ENCODE results near the gene AFAP1.

GRCh38 chr4:7726665-7727413, 212.8 kb downstream of the AFAP1 start:
- TF ChIP-seq POLR2AphosphoS5 (IDR thresholded peaks at IDR 0.05; ENCODE audit: low read depth, low read length), result no peak
- TF ChIP-seq SIN3A (IDR thresholded peaks at IDR 0.05; ENCODE audit: borderline replicate concordance, insufficient read depth, low read length), result no peak
- no peak for TF ChIP-seq TAF1 (IDR thresholded peaks at IDR 0.05; ENCODE audit: borderline replicate concordance, insufficient read depth, low read length)
- no peak for TF ChIP-seq REST (IDR thresholded peaks at IDR 0.05; ENCODE audit: insufficient read depth in 1 of 2, low read depth in 2 of 2, low read length in 2 of 2)
- no peak for TF ChIP-seq FOXP2 (optimal IDR thresholded peaks at IDR 0.05; ENCODE audit: borderline replicate concordance, extremely low read depth, extremely low read length, insufficient read depth)

All from PFSK-1 (cell line).